Spleen (tissue), 7 donors: Measurements from ENCODE around the gene ATG4C.

ENCODE experiments used
- CTCF ChIP-seq, 11 experiments: fragments of 200-600 bp in 7 of 11; fragments of 450-650 bp in 4 of 11; sonication (generic) in 4 of 11; IDR thresholded peaks in 8 of 11; conservative IDR thresholded peaks in 3 of 11; 1 replicate in 7 of 11; 2 replicates in 4 of 11; pipeline versions ENCODE4 v1.4.0 to v1.8.0; 2016 to 2021; ENCODE audit warnings: antibody characterized with exemption in 11 of 11, inconsistent platforms in 4 of 11, mild to moderate bottlenecking in 1 of 11
- POLR2AphosphoS5 ChIP-seq, 3 donors: sonication (generic); formaldehyde crosslinking; IDR thresholded peaks; one replicate each; pipeline ENCODE4 v1.5.1; 2017; ENCODE audit warnings: antibody characterized with exemption in 3 of 3
- donor health status: DM: no; HTN: no; CAD: no; lungs with moderate emphysema.
- donor health status: DM: no; HTN: no; CAD: no.
- donor health status: DM: no; HTN: no; CAD: no.

DNA sequence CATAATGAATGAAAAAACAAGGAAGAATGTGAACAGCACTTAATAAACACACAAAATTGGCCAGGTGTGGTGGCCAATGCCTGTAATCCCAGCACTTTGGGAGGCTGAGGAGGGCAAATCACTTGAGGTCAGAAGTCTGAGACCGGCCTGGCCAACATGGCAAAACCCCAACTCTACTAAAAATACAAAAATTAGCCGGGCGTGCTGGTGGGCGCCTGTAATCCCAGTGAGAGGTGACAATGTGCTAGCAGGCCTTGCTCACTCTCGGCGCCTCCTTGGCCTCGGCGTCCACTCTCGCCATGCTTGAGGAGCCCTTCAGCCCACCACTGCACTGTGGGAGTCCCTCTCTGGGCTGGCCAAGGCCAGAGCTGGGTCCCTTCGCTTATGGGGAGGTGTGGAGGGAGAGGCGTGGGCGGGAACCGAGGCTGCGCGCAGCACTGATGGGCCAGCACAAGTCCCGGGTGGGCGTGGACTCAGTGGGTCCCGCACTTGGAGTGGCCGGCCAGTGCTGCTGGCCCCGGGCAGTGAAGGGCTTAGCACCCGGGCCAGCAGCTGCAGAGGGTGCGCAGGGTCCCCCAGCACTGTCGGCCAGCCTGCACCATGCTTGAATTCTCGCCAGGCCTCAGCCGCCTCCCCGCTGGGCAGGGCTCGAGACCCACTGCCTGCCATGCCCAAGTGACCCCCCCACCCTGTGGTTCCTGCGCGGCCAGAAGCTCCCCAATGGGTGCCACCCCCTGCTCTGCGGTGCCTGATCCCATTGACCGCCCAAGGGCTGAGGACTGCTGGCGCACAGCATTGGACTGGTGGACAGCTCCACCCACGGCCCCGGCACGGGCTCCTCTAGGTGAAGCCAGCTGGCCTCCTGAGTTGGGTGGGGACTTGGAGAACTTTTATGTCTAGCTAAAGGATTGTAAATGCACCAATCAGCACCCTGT is 30.6 kb upstream of the ATG4C start:
- TF ChIP-seq CTCF (IDR thresholded peaks at IDR 0.05 in 8 of 11, conservative IDR thresholded peaks at IDR 0.05 in 3 of 11) = no peak
- no peak for TF ChIP-seq POLR2AphosphoS5 (IDR thresholded peaks at IDR 0.05)
